ENCODE results near the gene C6orf89.

The C6orf89 gene

DNA sequence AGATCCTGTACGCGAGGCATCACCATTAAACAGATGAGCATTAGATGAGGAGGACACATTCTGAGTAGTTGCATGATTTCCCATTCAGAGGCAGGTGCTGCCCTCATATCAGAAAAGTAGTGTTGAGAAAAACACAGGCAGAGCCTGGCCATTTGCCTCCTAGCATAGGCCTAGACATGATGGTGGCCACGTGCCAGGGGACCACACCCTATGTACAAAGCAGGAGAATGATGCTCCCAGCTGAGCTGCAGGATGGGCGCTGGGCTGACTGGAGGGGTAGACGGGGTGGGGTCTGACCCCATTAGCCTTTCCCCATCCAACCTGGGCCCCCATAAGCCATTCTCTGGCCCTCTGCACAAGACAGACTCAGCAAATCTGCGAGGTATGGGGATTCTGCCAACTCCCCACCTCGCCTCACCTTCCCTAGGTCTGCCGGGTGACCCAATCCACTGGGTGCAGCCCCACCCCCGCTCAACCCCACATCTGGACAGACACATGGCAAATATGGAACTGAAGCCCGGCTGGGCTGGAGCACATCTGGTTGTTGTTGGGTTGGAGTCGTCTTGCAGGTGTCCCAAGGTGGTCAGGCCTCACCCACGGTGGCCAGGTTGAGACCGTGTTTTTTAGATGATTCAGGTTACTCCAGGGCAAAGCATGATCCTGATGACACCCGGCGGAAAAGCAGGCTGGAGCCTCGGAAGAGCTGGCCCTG lies 82.7 kb downstream of the C6orf89 start:
- no peak for DNase-seq (ENCODE audit: low read depth)

DNA sequence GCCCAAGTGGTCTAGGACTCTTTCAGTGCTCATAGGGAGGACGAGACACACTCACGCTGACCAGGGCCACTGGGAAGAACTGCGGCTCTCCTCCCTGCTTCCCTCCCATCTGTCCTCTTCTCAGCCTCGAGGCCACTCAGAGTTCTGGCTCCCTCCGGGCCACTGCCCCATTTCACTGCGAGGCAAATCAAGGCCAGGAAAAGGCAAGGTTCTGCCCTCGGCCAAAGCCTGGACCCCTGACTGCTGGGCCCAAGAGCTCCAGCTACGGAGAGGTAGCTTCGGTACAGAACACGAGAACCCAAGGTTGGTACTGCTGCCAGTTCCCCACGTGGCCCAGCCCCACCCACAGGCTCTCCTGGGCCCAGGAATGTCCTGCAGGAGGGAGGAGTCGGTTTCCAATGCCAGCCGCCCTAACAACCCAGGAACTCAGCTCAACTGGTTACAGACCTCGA lies 83.5 kb downstream of the C6orf89 start:
- no peak for DNase-seq (ENCODE audit: low read depth)

DNA sequence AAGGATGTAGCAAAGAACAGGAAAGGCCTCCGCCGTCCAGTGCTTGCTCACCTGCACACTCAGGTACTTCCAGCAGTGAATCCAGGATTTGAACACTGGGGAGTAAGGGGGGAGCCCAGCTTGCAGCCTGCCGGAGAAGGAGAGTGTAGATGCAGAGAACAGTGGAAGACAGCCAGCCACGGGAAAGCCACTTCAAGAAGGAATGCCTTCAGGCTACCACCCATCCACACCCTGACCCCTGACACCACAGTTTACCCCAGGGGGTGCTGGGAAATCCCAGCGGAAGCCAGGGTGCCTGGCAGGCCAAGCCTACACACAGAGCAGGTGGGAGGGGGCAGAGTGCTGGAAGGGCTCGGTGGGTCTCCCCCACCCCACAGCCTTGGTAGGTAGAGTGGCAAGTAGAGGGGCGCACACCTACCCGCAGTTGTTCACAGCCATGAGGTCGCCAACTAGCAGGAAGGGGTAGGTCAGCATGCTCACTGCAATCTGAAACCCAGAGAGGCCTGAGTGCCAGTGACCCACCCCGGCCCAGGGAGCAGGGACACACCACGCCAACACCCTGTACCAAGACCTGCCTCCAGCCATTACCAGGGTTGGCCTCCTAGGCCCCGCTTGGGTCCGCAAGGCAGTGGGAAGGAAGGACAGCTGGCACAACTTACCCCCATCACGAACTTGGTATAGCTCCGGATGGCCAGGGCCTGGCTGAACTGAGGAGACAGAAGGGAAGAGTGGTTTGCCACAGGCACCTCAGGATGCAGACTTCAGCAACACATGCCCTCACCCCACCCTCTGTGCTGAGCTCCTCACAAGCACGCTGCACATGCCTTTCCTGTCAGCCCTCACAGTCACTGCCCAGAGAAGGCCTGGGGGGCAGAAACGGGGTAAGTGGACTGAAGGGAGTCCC lies 84.5 kb downstream of the C6orf89 start:
- DNase-seq (ENCODE audit: low read depth): no peak

DNA sequence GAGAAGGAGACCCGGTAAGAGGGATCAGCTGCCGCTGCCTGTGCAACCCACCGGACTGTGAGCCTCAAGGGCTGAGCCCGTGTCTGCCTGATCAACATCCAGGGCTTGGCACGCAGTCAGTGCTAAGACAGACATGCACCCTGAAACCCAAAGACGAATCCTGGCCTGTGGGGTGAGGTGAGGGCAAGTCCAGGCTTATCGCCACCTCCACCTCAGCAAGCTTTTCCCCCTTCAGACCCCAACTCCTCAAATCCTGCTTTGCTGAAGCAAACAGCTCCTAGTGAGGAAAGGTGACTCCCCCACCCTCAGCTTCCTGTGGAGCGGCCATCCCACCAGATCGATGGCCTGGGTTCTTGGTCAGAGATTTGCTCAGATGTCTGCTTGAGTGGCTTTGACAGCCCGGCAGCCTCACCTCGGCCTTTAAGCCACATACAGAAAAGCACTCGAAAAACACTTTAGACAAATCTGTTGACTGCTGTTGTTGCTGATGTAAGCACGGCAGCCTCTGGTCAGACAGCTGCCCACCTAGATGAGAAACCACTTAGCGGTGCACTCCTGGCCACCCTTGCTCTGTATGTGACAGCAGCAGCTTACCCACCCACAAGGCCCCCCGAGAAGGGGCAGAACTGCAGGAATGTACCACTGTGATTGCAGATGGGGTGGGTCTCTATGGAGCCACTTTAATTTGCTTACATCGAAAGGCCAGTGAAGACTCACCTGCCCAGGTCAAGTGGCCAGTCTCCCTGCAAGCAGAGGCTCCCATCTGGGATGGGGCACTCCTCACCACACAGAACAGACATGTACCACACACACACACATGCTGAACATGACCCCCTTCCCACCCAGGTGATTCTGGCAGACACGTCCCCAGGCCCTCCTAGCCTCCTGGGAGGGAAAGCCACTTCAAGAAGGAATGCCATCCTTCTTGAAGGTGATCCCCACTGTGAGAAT lies 85.4 kb downstream of the C6orf89 start:
- DNase-seq (ENCODE audit: low read depth): no peak

DNA sequence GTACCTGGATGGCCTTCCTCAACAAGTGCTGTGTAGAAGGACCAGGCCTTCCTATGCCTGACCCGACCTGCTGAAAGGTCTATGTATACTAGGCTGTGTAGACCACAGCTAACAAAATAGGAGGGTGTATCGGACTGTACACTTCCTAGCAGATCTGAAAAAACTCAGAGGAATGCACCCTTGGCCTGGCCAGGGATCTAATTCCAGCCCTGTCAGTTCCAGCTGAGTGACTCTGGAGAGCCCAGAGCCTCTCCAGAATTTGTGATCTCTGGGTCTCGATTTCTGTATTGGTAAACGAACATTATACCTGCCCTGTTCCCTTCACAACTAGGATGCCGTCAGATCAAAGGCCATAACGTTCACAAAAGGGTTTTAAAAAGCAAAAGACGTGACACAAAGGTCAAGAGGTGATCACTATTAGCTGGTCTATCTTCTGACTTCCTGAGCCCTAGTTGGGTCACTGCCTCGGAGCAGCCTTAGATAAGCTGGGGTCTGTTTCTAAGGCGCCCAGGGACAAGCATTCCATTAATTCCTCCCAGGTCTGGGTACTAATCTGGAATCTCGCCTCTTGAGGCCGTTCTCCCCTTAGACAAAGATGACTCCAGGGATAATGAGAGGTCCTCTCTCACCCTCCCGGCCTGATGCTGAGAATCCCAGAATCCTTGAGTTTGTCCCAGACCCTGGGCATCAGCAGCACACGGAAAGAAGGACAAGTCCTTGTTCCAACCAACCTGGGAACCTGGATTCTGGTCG lies 86.3 kb downstream of the C6orf89 start:
- no peak for DNase-seq (ENCODE audit: low read depth)

DNA sequence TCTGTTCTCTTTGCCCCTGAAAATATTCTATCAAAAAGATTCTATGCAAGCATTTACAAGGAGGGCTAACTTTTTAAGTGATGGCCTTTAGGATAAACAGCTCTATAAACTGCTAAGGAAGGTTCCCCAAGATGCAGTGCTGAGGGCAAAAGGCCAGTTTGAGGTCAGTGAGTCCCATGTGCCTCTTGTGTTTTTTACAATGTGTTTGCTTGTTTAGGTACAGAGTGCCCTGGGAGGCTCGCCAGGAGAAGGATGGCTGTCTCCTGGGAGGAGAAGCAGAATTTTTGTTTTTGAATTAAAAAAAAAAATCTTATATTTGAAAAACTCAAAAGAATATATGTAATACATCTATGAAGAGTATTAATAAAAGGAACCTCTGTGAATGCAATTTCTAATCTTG lies 87.4 kb downstream of the C6orf89 start:
- DNase-seq (ENCODE audit: low read depth): no peak

DNA sequence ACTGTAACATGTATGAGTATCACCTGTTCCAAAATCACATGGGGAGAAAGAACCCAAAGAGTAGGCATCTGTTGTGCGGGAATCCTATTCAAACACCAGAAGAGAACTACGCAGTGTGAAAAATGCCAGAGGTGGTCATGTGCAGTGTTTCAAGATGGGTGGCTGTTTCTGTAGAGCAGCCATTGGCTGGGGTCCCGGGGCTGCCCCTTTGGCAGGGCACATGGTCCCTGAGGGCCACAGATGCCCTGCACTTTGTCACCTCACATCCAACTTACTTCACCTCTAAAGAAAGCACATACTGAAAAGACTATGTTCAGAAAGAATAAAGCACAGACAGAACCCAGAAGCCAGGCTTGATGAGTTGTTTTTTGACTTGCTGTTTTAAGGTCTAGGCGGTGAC lies 87.9 kb downstream of the C6orf89 start:
- DNase-seq (ENCODE audit: low read depth): no peak

DNA sequence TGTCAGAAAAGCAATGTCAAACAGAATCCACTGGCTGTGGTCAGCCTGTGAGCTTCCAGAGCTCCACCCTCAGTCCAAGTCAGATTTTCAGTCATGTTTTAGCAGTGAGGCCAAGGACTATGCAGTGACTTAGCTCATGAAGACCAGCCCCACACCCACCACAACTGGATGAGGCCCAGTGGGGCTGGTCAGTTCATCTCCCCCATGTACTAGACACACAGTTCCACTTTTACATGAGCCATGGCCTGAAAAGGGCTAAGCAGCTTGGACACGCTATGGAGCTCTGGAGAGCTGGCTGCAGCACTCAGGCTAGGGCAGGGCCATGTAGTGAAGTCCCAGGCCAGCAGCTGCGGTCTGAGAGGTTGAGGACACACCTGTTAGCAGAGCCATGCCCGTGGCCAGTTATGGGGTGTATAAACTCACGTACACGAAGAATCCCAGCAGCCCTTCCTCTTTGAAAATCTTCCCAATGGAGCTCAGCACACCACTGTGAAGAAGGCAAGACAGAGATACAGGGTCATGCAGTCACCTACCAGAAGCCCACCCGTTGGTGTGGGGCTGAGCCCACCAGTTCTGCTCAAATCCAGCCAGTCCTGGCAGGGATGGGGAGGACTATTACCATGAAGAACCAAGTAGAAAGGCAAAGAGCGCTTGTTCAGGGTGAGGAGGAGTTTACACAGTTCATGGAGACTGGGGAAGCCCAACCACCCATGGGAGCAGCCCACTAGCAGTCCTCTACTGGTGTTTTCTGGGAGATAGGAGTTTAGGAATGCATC lies 89.7 kb downstream of the C6orf89 start:
- DNase-seq (ENCODE audit: low read depth): no peak

DNA sequence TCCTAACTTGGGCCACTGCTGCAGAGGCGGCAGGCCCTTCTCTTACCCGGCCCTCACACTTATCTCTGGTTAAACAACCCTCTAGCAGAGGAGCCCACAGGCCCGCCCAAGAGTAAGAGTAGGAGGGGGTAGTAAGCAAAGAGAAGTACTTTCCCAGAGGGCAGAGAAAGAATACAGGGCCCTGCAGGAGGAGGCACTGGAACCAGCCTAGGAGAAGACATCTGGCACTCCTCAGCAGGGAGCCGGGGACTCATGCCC lies 90.2 kb downstream of the C6orf89 start:
- no peak for DNase-seq (ENCODE audit: low read depth)

DNA sequence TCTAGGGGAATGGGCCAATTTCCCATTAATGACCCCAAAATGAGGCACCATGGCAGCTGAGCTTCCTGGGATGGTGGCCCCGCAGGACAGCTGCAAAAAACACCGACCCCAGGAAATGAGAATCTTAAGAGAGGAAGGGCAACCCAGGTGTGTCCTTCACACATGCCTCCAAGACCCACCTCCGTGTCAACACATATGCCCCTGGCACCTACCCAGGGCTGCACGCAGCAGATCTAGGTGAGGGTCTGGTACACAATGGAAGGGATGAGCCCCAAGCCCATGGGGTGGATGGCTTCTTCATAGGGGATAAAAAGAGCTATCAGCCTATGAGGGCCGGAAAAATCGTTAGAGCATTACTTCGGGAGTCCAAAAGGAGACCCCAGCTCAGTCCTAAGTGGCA lies 90.8 kb downstream of the C6orf89 start:
- DNase-seq (ENCODE audit: low read depth): no peak

DNA sequence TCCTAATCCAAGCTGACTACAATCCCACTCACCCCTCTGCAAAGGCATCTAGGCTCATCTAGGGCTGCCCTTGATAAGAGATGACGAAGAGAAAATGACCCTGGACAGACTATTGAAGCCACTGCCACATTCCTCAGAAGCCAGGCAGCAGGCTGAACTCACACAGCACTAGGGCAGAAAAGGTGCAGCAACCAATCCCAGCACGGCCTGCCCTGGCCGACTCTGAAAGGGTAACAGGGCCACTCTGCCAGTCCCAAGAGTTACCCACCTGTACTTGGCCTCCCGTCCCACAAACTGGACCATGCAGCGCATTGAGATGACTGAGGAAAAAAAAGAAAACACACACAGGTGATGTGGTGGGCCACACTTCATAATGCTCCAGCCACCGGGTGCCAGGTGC lies 91.2 kb downstream of the C6orf89 start:
- DNase-seq (ENCODE audit: low read depth): no peak

DNA sequence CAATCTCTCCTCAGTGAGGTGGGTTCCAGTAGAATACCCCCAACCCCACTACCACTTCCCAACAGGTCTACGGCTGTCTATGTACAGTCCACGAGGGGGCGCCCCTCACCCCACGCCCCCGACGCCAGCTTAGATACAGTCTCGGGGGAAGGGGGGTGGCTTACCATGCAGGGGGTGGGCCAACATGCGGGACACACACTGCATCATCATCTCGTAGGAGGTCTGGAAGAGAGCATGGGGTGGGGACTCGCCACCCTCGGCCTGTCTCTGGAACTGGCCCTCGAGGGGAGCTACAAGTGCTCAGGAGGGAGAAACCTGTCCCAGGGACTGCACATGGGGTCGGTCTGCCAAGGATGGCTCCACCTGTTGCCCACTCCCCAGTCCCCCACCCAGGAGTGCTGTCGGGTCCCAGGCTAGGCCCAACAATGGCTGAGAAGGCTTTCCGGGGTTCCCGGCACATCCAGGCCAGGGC lies 91.8 kb downstream of the C6orf89 start:
- no peak for DNase-seq (ENCODE audit: low read depth)

Measured in T follicular helper cell (primary cell).